ENCODE data around the gene RAX.
"Not testable (repeated sequence)": the region's sequence is repeated elsewhere in the genome, so short reads cannot be mapped to it uniquely, and the experiment has no call there.

The RAX gene

GRCh38 chr18:59263661-59264060 lies 9.6 kb downstream of the RAX start:
- Histone ChIP-seq H3K9me3 (ENCODE audit: control insufficient read depth, insufficient read depth, low read depth, low read length) (no peaks in the 10 kb centered on the region), H3K4me3 (ENCODE audit: low read depth, low read length) (no peak overlapping the region), H3K36me3 (ENCODE audit: control insufficient read depth in 2 of 2, insufficient read depth in 1 of 2, low read length in 2 of 2) (no peaks in the 10 kb centered on the region), H3K4me1 (ENCODE audit: control insufficient read depth, insufficient read depth, low read length) (peaks cover 6% of the 10 kb centered on the region; the same call in 1 of the 2 replicates), H3K27ac (ENCODE audit: extremely low read depth, low read depth, low read length) (no peak overlapping the region)
- ChIA-PET POLR2A (no interaction called here), CTCF (interaction anchor here (0.5 to 8.1 kb wide), 7 partner anchors 10 to 566 kb away, joined by 3 to 46 read pairs (median 4); partner anchors contain the start of genes RAX and SEC11C)
- no peak for TF ChIP-seq ZNF362 (tag by site-specific recombination; IDR thresholded peaks at IDR 0.05)
- no peak for TF ChIP-seq TRIM28 (IDR thresholded peaks at IDR 0.05; ENCODE audit: borderline replicate concordance, low read length)
- TF ChIP-seq ZNF530 (tag by site-specific recombination; IDR thresholded peaks at IDR 0.05; ENCODE audit: low read depth) = no peak
- no peak for TF ChIP-seq ZNF391 (tag by site-specific recombination; IDR thresholded peaks at IDR 0.05; ENCODE audit: borderline replicate concordance, low read depth)
- TF ChIP-seq ZNF292 (tag by site-specific recombination; IDR thresholded peaks at IDR 0.05; ENCODE audit: borderline replicate concordance, low read depth) = no peak
- TF ChIP-seq ZNF248 (tag by site-specific recombination; IDR thresholded peaks at IDR 0.05) = no peak
- no peak for TF ChIP-seq ZNF571 (tag by site-specific recombination; IDR thresholded peaks at IDR 0.05)
- no peak for TF ChIP-seq ZNF529 (tag by site-specific recombination; IDR thresholded peaks at IDR 0.05; ENCODE audit: insufficient replicate concordance)
- TF ChIP-seq, protein P1, sequence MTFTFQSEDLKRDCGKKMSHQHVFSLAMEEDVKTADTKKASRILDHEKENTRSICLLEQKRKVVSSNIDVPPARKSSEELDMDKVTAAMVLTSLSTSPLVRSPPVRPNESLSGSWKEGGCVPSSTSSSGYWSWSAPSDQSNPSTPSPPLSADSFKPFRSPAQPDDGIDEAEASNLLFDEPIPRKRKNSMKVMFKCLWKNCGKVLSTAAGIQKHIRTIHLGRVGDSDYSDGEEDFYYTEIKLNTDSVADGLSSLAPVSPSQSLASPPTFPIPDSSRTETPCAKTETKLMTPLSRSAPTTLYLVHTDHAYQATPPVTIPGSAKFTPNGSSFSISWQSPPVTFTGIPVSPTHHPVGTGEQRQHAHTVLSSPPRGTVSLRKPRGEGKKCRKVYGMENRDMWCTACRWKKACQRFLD (tag by site-specific recombination; IDR thresholded peaks at IDR 0.05) = no peak
- TF ChIP-seq ZNF398 (tag by site-specific recombination; IDR thresholded peaks at IDR 0.05) = no peak
- no peak for TF ChIP-seq ZBTB17 (tag by site-specific recombination; IDR thresholded peaks at IDR 0.05)
- no peak for TF ChIP-seq ZNF558 (tag by site-specific recombination; IDR thresholded peaks at IDR 0.05)
- TF ChIP-seq ZNF155 (tag by site-specific recombination; IDR thresholded peaks at IDR 0.05) = no peak

DNA sequence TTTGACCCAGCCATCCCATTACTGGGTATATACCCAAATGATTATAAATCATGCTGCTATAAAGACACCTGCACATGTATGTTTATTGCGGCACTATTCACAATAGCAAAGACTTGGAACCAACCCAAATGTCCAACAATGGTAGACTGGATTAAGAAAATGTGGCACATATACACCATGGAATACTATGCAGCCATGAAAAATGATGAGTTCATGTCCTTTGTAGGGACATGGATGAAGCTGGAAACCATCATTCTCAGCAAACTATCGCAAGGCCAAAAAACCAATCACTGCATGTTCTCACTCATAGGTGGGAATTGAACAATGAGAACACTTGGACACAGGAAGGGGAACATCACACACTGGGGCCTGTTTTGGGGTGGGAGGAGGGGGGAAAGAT lies 11.0 kb downstream of the RAX start:
- H3K9me3 ChIP-seq (ENCODE audit: control insufficient read depth, insufficient read depth, low read depth, low read length); H3K27ac ChIP-seq (ENCODE audit: extremely low read depth, low read depth, low read length); H3K36me3 ChIP-seq (ENCODE audit: control insufficient read depth in 2 of 2, insufficient read depth in 1 of 2, low read length in 2 of 2); H3K4me3 ChIP-seq (ENCODE audit: low read depth, low read length); POLR2A ChIA-PET; H3K4me1 ChIP-seq (ENCODE audit: control insufficient read depth, insufficient read depth, low read length): not testable (repeated sequence)
- CTCF ChIA-PET = interaction anchor here (0.7 kb wide), 1 partner anchor 140 kb away, joined by 3 read pairs; no protein-coding TSS in a partner anchor
- TF ChIP-seq, protein P2, sequence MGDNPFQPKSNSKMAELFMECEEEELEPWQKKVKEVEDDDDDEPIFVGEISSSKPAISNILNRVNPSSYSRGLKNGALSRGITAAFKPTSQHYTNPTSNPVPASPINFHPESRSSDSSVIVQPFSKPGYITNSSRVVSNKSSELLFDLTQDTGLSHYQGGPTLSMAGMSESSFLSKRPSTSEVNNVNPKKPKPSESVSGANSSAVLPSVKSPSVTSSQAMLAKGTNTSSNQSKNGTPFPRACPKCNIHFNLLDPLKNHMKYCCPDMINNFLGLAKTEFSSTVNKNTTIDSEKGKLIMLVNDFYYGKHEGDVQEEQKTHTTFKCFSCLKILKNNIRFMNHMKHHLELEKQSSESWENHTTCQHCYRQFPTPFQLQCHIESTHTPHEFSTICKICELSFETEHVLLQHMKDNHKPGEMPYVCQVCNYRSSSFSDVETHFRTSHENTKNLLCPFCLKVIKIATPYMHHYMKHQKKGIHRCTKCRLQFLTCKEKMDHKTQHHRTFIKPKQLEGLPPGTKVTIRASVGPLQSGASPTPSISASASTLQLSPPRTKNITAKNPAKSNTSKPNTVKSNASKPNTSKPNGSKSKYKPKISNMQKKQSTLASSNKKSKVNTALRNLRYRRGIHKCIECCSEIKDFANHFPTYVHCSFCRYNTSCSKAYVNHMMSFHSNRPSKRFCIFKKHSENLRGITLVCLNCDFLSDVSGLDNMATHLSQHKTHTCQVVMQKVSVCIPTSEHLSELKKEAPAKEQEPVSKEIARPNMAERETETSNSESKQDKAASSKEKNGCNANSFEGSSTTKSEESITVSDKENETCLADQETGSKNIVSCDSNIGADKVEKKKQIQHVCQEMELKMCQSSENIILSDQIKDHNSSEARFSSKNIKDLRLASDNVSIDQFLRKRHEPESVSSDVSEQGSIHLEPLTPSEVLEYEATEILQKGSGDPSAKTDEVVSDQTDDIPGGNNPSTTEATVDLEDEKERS (tag by site-specific recombination; IDR thresholded peaks at IDR 0.05) = peak; percentile 78
- TF ChIP-seq, protein P3, sequence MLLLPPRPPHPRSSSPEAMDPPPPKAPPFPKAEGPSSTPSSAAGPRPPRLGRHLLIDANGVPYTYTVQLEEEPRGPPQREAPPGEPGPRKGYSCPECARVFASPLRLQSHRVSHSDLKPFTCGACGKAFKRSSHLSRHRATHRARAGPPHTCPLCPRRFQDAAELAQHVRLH (tag by site-specific recombination; IDR thresholded peaks at IDR 0.05) = peak; percentile 35; the same call in 1 of the 2 replicates
- TF ChIP-seq ZNF146 (tag by site-specific recombination; IDR thresholded peaks at IDR 0.05) (peak; percentile 89), SCRT2 (tag by site-specific recombination; IDR thresholded peaks at IDR 0.05) (0 out of 2 replicates have a peak, but pooled peaks have one; percentile 2)

All from HEK293 (cell line).